22Rv1 (cell line): ENCODE measurements around the gene NRIP2.

Source experiments
- ZFX ChIP-seq: fragments of 450-650 bp; IDR thresholded peaks from 2 replicates; pipeline ENCODE4 v1.6.1; 2017; ENCODE audit warnings: antibody characterized with exemption, borderline replicate concordance
- TF ChIP-seq, protein P1 (sequence below): fragments of 450-650 bp; IDR thresholded peaks from 2 replicates; pipeline ENCODE4 v1.5.1; 2017; ENCODE audit warnings: mild to moderate bottlenecking

DNA sequence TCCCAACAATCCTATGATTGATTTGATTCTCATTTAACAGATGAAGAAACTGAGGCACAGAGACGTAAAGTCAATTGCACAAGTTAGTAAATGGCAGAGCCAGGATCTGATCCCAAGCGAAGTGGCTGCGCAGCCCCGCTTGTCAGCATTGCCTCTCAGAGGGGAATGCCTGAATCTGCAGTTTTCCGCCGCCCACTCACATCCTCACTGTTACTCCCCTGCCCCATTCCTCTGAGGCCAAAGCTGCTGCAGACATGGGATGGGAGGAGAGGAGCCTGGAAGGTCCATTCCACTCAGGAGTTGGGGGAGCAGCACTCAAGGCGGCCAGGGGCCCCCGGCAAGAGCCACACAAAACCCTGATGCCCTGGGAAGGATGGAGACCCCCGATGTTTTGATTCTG lies 1.0 kb downstream of the NRIP2 start:
- TF ChIP-seq, protein P1, sequence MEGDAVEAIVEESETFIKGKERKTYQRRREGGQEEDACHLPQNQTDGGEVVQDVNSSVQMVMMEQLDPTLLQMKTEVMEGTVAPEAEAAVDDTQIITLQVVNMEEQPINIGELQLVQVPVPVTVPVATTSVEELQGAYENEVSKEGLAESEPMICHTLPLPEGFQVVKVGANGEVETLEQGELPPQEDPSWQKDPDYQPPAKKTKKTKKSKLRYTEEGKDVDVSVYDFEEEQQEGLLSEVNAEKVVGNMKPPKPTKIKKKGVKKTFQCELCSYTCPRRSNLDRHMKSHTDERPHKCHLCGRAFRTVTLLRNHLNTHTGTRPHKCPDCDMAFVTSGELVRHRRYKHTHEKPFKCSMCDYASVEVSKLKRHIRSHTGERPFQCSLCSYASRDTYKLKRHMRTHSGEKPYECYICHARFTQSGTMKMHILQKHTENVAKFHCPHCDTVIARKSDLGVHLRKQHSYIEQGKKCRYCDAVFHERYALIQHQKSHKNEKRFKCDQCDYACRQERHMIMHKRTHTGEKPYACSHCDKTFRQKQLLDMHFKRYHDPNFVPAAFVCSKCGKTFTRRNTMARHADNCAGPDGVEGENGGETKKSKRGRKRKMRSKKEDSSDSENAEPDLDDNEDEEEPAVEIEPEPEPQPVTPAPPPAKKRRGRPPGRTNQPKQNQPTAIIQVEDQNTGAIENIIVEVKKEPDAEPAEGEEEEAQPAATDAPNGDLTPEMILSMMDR = no peak
- no peak for TF ChIP-seq ZFX
